ENCODE results near the gene PTPRG. TPM values are rescaled to one million over a fixed set of nuclear protein-coding genes. Genes with fewer than 3 reads are reported as not detected.

Gene PTPRG
- total and polyA plus RNA-seq, 10 of the 15 experiments (the other 5 are each of a cell fraction or from before 2014, with no cell fraction given) = 0.29 to 20.7 (median 1.4) TPM

- no peak for TF ChIP-seq SMC3 (IDR thresholded peaks at IDR 0.05; ENCODE audit: borderline replicate concordance, low read length)
These were observed 247.2 kb downstream of the PTPRG start (continued) for GRCh38 chr3:61808526-61808925.

- ATAC-seq (no peak), DNase-seq (ENCODE audit: low read depth, low spot score) (no peak), FAIRE-seq (no peak)
- ChIA-PET SMC1A (ENCODE audit: uncharacterized antibody, unreplicated experiment) (interaction anchor here (0.6 to 3.6 kb wide), 13 partner anchors 9 to 379 kb away, joined by 3 to 14 read pairs (median 4); no protein-coding TSS in a partner anchor), RAD21 (ENCODE audit: unreplicated experiment) (interaction anchor here (1.0 to 1.6 kb wide), 2 partner anchors 10 to 12 kb away, joined by 3 to 5 read pairs; no protein-coding TSS in a partner anchor), POLR2A (interaction anchor here (0.7 kb wide), 1 partner anchor 121 kb away, joined by 3 read pairs; no protein-coding TSS in a partner anchor), CTCF (interaction anchor here (0.6 kb wide), 1 partner anchor 95 kb away, joined by 3 read pairs; no protein-coding TSS in a partner anchor)
- Histone ChIP-seq H3K36me3 (ENCODE audit: control insufficient read depth in 2 of 2, insufficient read depth in 2 of 2, low read length in 1 of 2) (no peaks in the 10 kb centered on the region), H3K9ac (ENCODE audit: control insufficient read depth, insufficient read depth, low read length) (no peak overlapping the region), H4K20me1 (ENCODE audit: control insufficient read depth, insufficient read depth) (no peaks in the 10 kb centered on the region), H3K79me2 (ENCODE audit: control insufficient read depth, insufficient read depth, low read length) (no peaks in the 10 kb centered on the region), H3K9me3 (replicated peaks; ENCODE audit: control insufficient read depth, insufficient read depth, low read length) (no peaks in the 10 kb centered on the region), H3K27me3 (replicated peaks in 1 of 2; ENCODE audit: control insufficient read depth in 2 of 2, insufficient read depth in 2 of 2, low read length in 1 of 2) (no peaks in the 10 kb centered on the region), H3K27ac (ENCODE audit: control insufficient read depth, insufficient read depth) (no peak overlapping the region), H3K4me2 (ENCODE audit: control insufficient read depth, insufficient read depth) (no peak overlapping the region), H3K4me1 (ENCODE audit: control insufficient read depth, insufficient read depth, low read length) (no peaks in the 10 kb centered on the region), H2AFZ (ENCODE audit: control insufficient read depth, low read depth, low read length) (no peak overlapping the region), H3K4me3 (no peak overlapping the region)
- BruUV-seq (replicated peaks) = no TSS peak
- in situ Hi-C loops (cut with MboI) = no loop called here
- WGBS (ENCODE audit: insufficient coverage, insufficient replicate concordance, low lambda C conversion rate, missing lambda C conversion rate) = 0% methylated on average over 1 of the region's 1 CpG
- intact Hi-C loops (cut with micrococcal nuclease; ENCODE audit: unreplicated experiment) = no loop called here
- no peak for TF ChIP-seq E2F4 (IDR thresholded peaks at IDR 0.05; ENCODE audit: low read depth, low read length)
- no peak for TF ChIP-seq CBX5 (IDR thresholded peaks at IDR 0.05; ENCODE audit: low read depth)
- TF ChIP-seq TCF7 (IDR thresholded peaks at IDR 0.05; ENCODE audit: borderline replicate concordance) = no peak
- TF ChIP-seq ZNF687 (IDR thresholded peaks at IDR 0.05) = no peak
- no peak for TF ChIP-seq USF1 (IDR thresholded peaks at IDR 0.05; ENCODE audit: borderline replicate concordance, extremely low read length, insufficient read depth, low read depth, low read length)
- no peak for TF ChIP-seq SRF (IDR thresholded peaks at IDR 0.05; ENCODE audit: low read depth in 2 of 2, low read length in 2 of 2)
- TF ChIP-seq ZNF622 (IDR thresholded peaks at IDR 0.05) = no peak
- TF ChIP-seq RFX5 (IDR thresholded peaks at IDR 0.05; ENCODE audit: low read depth, low read length) = no peak
- no peak for TF ChIP-seq BCL11A (IDR thresholded peaks at IDR 0.05; ENCODE audit: low read depth, low read length)
- TF ChIP-seq MAX (IDR thresholded peaks at IDR 0.05; ENCODE audit: low read depth, low read length) = no peak
- no peak for TF ChIP-seq MLLT1 (IDR thresholded peaks at IDR 0.05)
- no peak for TF ChIP-seq TBL1XR1 (IDR thresholded peaks at IDR 0.05; ENCODE audit: low read depth, low read length)
- no peak for TF ChIP-seq GATAD2B (conservative IDR thresholded peaks at IDR 0.05; ENCODE audit: low read depth)
- no peak for TF ChIP-seq ZNF24 (IDR thresholded peaks at IDR 0.05)
- no peak for TF ChIP-seq CREM (IDR thresholded peaks at IDR 0.05; ENCODE audit: low read depth)
These were observed 247.6 kb downstream of the PTPRG start for GRCh38 chr3:61808999-61809398.
